ENCODE measurements around the gene ZNF740. TPM values are rescaled to one million over a fixed set of nuclear protein-coding genes. Genes with fewer than 3 reads are reported as not detected.

Gene ZNF740
- total RNA-seq, 1 experiment from 2014 or later, result 46.8 TPM

GRCh38 chr12:53219956-53220693, 39.6 kb downstream of the ZNF740 start:
- no TSS peak for BruUV-seq (replicated peaks)
- H3K27ac ChIP-seq (ENCODE audit: low read length), result peak overlapping the region; percentile 84
- ATAC-seq (peak; percentile 62), DNase-seq (ENCODE audit: low read depth, low spot score) (peak; percentile 72)
- no peaks in the 10 kb centered on the region for H3K9me3 ChIP-seq (ENCODE audit: control insufficient read depth, insufficient read depth, low read depth, low read length)
- POLR2A ChIA-PET, result interaction anchor here (0.7 to 1.1 kb wide), 2 partner anchors 21 to 40 kb away, joined by 5 to 17 read pairs; partner anchors contain the start of genes CSAD and ZNF740
- CTCF ChIA-PET, result interaction anchor here (0.6 to 1.1 kb wide), 6 partner anchors 14 to 101 kb away, joined by 3 to 4 read pairs (median 3); partner anchors contain the start of gene AAAS
- in situ Hi-C loops (cut with HindIII; ENCODE audit: low pct_unique_long_range_greater_than_20kb, low sequenced_read_pairs), result no loop called here
- no peaks in the 10 kb centered on the region for H3K36me3 ChIP-seq (ENCODE audit: control insufficient read depth, insufficient read depth, low read length)
- peaks cover 64% of the 10 kb centered on the region for H3K4me1 ChIP-seq (ENCODE audit: control insufficient read depth, insufficient read depth, low read length)
- H3K4me3 ChIP-seq (ENCODE audit: low read depth in 2 of 2, low read length in 2 of 2), result peak overlapping the region; percentile 68 to 79
- intact Hi-C loops (cut with micrococcal nuclease; ENCODE audit: unreplicated experiment), result loop anchor here (5.0 kb wide), 1 partner anchor 32 kb away; a partner anchor contains a TSS
- H3K27me3 ChIP-seq (ENCODE audit: control insufficient read depth, insufficient read depth, low read length), result no peaks in the 10 kb centered on the region
- TF ChIP-seq CTCF (IDR thresholded peaks at IDR 0.05) (no peak), SIN3A (IDR thresholded peaks at IDR 0.05; ENCODE audit: borderline replicate concordance, insufficient read depth, low read depth, low read length) (peak; percentile 52; the same call in 1 of the 2 replicates), TCF7L2 (IDR thresholded peaks at IDR 0.05; ENCODE audit: low read depth, low read length) (no peak), REST (IDR thresholded peaks at IDR 0.05; ENCODE audit: insufficient read depth in 1 of 2, low read depth in 2 of 2, low read length in 1 of 2) (no peak), POLR2AphosphoS5 (IDR thresholded peaks at IDR 0.05; ENCODE audit: low read depth, low read length) (no peak)

GRCh38 chr12:53220694-53221202, 40.2 kb downstream of the ZNF740 start:
- TF ChIP-seq REST (IDR thresholded peaks at IDR 0.05; ENCODE audit: insufficient read depth in 1 of 2, low read depth in 2 of 2, low read length in 1 of 2) (no peak), TCF7L2 (IDR thresholded peaks at IDR 0.05; ENCODE audit: low read depth, low read length) (no peak), SIN3A (IDR thresholded peaks at IDR 0.05; ENCODE audit: borderline replicate concordance, insufficient read depth, low read depth, low read length) (peak; percentile 29; the same call in 1 of the 2 replicates), POLR2AphosphoS5 (IDR thresholded peaks at IDR 0.05; ENCODE audit: low read depth, low read length) (no peak), CTCF (IDR thresholded peaks at IDR 0.05) (no peak)
- Histone ChIP-seq H3K27ac (ENCODE audit: low read length) (peak overlapping the region; percentile 99), H3K36me3 (ENCODE audit: control insufficient read depth, insufficient read depth, low read length) (no peaks in the 10 kb centered on the region), H3K4me1 (ENCODE audit: control insufficient read depth, insufficient read depth, low read length) (peaks cover 61% of the 10 kb centered on the region), H3K9me3 (ENCODE audit: control insufficient read depth, insufficient read depth, low read depth, low read length) (no peaks in the 10 kb centered on the region), H3K27me3 (ENCODE audit: control insufficient read depth, insufficient read depth, low read length) (no peaks in the 10 kb centered on the region), H3K4me3 (ENCODE audit: low read depth in 2 of 2, low read length in 2 of 2) (peak overlapping the region; percentile 78 to 79)
- intact Hi-C loops (cut with micrococcal nuclease; ENCODE audit: unreplicated experiment) (no loop called here), in situ Hi-C loops (cut with HindIII; ENCODE audit: low pct_unique_long_range_greater_than_20kb, low sequenced_read_pairs) (no loop called here)
- CTCF ChIA-PET, result interaction anchor here (0.6 to 1.1 kb wide), 7 partner anchors 13 to 101 kb away, joined by 3 to 4 read pairs (median 3); partner anchors contain the start of gene AAAS
- no TSS peak for BruUV-seq (replicated peaks)
- DNase-seq (ENCODE audit: low read depth, low spot score) (no peak), ATAC-seq (peak; percentile 81)
- POLR2A ChIA-PET, result interaction anchor here (0.7 to 1.1 kb wide), 2 partner anchors 40 to 58 kb away, joined by 6 to 17 read pairs; partner anchors contain the start of genes CSAD and ZNF740

Data from Panc1 (cell line).